Esophagus muscularis mucosa (tissue), 3 donors: ENCODE data around the gene ULBP2.
"Not testable (repeated sequence)": the region's sequence is repeated elsewhere in the genome, so short reads cannot be mapped to it uniquely, and the experiment has no call there.

Experiments
- CTCF ChIP-seq, 3 experiments: fragments of 200-600 bp in 2 of 3; fragments of 450-650 bp in 1 of 3; sonication (generic) in 2 of 3; IDR thresholded peaks; one replicate each; pipeline ENCODE4 v1.5.1; 2017 to 2019; ENCODE audit warnings: antibody characterized with exemption in 3 of 3, mild to moderate bottlenecking in 2 of 3, moderate library complexity in 1 of 3
- POLR2A ChIP-seq: fragments of 450-650 bp; IDR thresholded peaks from one replicate; pipeline ENCODE4 v1.6.1; 2017; ENCODE audit warnings: antibody characterized with exemption, moderate library complexity, mild to moderate bottlenecking, low read depth

GRCh38 chr6:149954984-149955653 is 13.3 kb downstream of the ULBP2 start:
- TF ChIP-seq CTCF (IDR thresholded peaks at IDR 0.05); POLR2A: not testable (repeated sequence)
